ENCODE data around the gene PTPRG. TPM values are rescaled to one million over a fixed set of nuclear protein-coding genes. Genes with fewer than 3 reads are reported as not detected.

Gene PTPRG
- total RNA-seq, 6 experiments from 2014 or later: 11.7 to 27.8 (median 14.7) TPM

- TF ChIP-seq POLR2A (IDR thresholded peaks at IDR 0.05) (no peak), CTCF (IDR thresholded peaks at IDR 0.05) (no peak)
- H3K27ac ChIP-seq: no peak overlapping the region
- H3K9me3 ChIP-seq: no peaks in the 10 kb centered on the region
- no peak for DNase-seq
- no peaks in the 10 kb centered on the region for H3K36me3 ChIP-seq
- WGBS (ENCODE audit: insufficient coverage, low coverage, low lambda C conversion rate, missing lambda C conversion rate): 100% methylated on average over 5 of the region's 10 CpGs
- no peak for ATAC-seq
- peaks cover 0 to 15% (median 0%) of the 10 kb centered on the region in 4 donors for H3K4me1 ChIP-seq
- intact Hi-C loops (cut with DNase I): loop anchor here in 1 of 2 donors (10.0 kb wide), 1 partner anchor 319 kb away; no protein-coding TSS in a partner anchor
- H3K27me3 ChIP-seq: no peaks in the 10 kb centered on the region
- H3K4me3 ChIP-seq: no peak overlapping the region
These were observed 622.6 kb downstream of the PTPRG start for GRCh38 chr3:62183969-62184368.

- TF ChIP-seq CTCF (IDR thresholded peaks at IDR 0.05) (peak in 1 of 4 donors; percentile 3), POLR2A (IDR thresholded peaks at IDR 0.05) (no peak)
- peak; percentile 56 to 76 (median 73) for DNase-seq
- ATAC-seq: peak; percentile 81 to 93 (median 88)
- no peaks in the 10 kb centered on the region for H3K9me3 ChIP-seq
- no peak overlapping the region for H3K4me3 ChIP-seq
- 25% methylated on average over 7 of the region's 7 CpGs for WGBS (ENCODE audit: insufficient coverage, low coverage, low lambda C conversion rate, missing lambda C conversion rate)
- intact Hi-C loops (cut with DNase I): loop anchor here in 1 of 2 donors (10.0 kb wide), 1 partner anchor 320 kb away; no protein-coding TSS in a partner anchor
- peaks cover 0 to 15% (median 0%) of the 10 kb centered on the region in 4 donors for H3K4me1 ChIP-seq
- H3K27me3 ChIP-seq: no peaks in the 10 kb centered on the region
- H3K36me3 ChIP-seq: no peaks in the 10 kb centered on the region
- H3K27ac ChIP-seq: no peak overlapping the region
These were observed 623.2 kb downstream of the PTPRG start for GRCh38 chr3:62184559-62184958.

GRCh38 chr3:62187022-62187431 lies 625.7 kb downstream of the PTPRG start:
- peak in 3 of 4 donors; percentile 7 to 34 (median 15) for ATAC-seq
- TF ChIP-seq CTCF (IDR thresholded peaks at IDR 0.05) (peak; percentile 24 to 37 (median 32)), POLR2A (IDR thresholded peaks at IDR 0.05) (no peak)
- Histone ChIP-seq H3K4me3 (no peak overlapping the region), H3K27ac (no peak overlapping the region), H3K27me3 (no peaks in the 10 kb centered on the region), H3K9me3 (no peaks in the 10 kb centered on the region), H3K4me1 (peaks cover 0 to 15% (median 0%) of the 10 kb centered on the region in 4 donors), H3K36me3 (no peaks in the 10 kb centered on the region)
- DNase-seq: no peak
- intact Hi-C loops (cut with DNase I): loop anchor here (5.0 to 10.0 kb wide), 2 partner anchors 322 to 625 kb away; partner anchors contain the start of gene PTPRG (in 1 of the 2)
- 77% methylated on average over 6 of the region's 7 CpGs for WGBS (ENCODE audit: insufficient coverage, low coverage, low lambda C conversion rate, missing lambda C conversion rate)

GRCh38 chr3:62188681-62189375 lies 627.5 kb downstream of the PTPRG start:
- H3K4me3 ChIP-seq: no peak overlapping the region
- no peaks in the 10 kb centered on the region for H3K9me3 ChIP-seq
- H3K36me3 ChIP-seq: no peaks in the 10 kb centered on the region
- no peak for TF ChIP-seq POLR2A (IDR thresholded peaks at IDR 0.05)
- peak; percentile 68 to 87 (median 78) for TF ChIP-seq CTCF (IDR thresholded peaks at IDR 0.05)
- WGBS (ENCODE audit: insufficient coverage, low coverage, low lambda C conversion rate, missing lambda C conversion rate): 3% methylated on average over 18 of the region's 18 CpGs
- no peaks in the 10 kb centered on the region for H3K27me3 ChIP-seq
- H3K27ac ChIP-seq: no peak overlapping the region
- intact Hi-C loops (cut with DNase I): loop anchor here (5.0 to 10.0 kb wide), 2 partner anchors 324 to 627 kb away; partner anchors contain the start of gene PTPRG (in 1 of the 2)
- peaks cover 0 to 19% (median 0%) of the 10 kb centered on the region in 4 donors for H3K4me1 ChIP-seq
- peak; percentile 76 to 83 (median 80) for ATAC-seq
- peak; percentile 62 to 72 (median 67) for DNase-seq

All from right lobe of liver (tissue), 6 donors.